Thymus (tissue), 11 donors: ENCODE measurements around the gene TSHZ2. TPM values are rescaled to one million over a fixed set of nuclear protein-coding genes. Genes with fewer than 3 reads are reported as not detected.

Experiments
- DNase-seq, 9 donors: peaks; one replicate each; pipeline ENCODE4 v3.0.0-alpha.2; 2013; ENCODE audit warnings: low spot score in 9 of 9, low read depth in 6 of 9, missing footprints in 1 of 9
- H3K27ac ChIP-seq, 2 donors: one replicate each; pipeline ENCODE4 v1.5.1; 2013; ENCODE audit warnings: control low read depth in 1 of 2, low read depth in 1 of 2, low read length in 1 of 2, mild to moderate bottlenecking in 1 of 2, moderate library complexity in 1 of 2
- H3K27me3 ChIP-seq, 2 donors: one replicate each; pipeline ENCODE4 v1.5.1; 2013; ENCODE audit warnings: low read length in 1 of 2; ENCODE audit not compliant: control insufficient read depth in 2 of 2, insufficient read depth in 1 of 2
- H3K36me3 ChIP-seq, 2 donors: one replicate each; pipeline ENCODE4 v1.5.1; 2013; ENCODE audit warnings: low read length in 1 of 2, mild to moderate bottlenecking in 1 of 2, moderate library complexity in 1 of 2; ENCODE audit not compliant: control insufficient read depth in 2 of 2, insufficient read depth in 2 of 2
- H3K4me1 ChIP-seq, 2 donors: one replicate each; pipeline ENCODE4 v1.5.1; 2013; ENCODE audit warnings: low read length in 2 of 2; ENCODE audit not compliant: control insufficient read depth in 2 of 2, insufficient read depth in 2 of 2
- H3K4me3 ChIP-seq, 2 donors: one replicate each; pipeline ENCODE4 v1.5.1; 2013; ENCODE audit warnings: low read length in 2 of 2, control low read depth in 1 of 2, mild to moderate bottlenecking in 1 of 2
- H3K9me3 ChIP-seq, 2 donors: one replicate each; pipeline ENCODE4 v1.5.1; 2013; ENCODE audit warnings: low read length in 1 of 2, mild to moderate bottlenecking in 1 of 2; ENCODE audit not compliant: control insufficient read depth in 2 of 2, insufficient read depth in 1 of 2
- WGBS: extraction: QIAGEN DNeasy Blood & Tissue Kit; methylation state at CpG from one replicate; pipeline ENCODE4 v1.1.7; 2013; 5-methylcytosine and 5-hydroxymethylcytosine counted together
- polyA plus RNA-seq: library from polyadenylated mRNA; stranded (reverse); fragments of 200-250 nt; gene quantifications from one replicate; pipeline ENCODE4 v1.2.3, GENCODE V29; 2013
- total RNA-seq: library from RNA; stranded (reverse); fragments of 120-200 nt; gene quantifications from one replicate; pipeline ENCODE4 v1.2.4, GENCODE V29; 2013
- donor health status: healthy.

The TSHZ2 gene
- total and polyA plus RNA-seq, 2 donors = 1.4 to 2.4 TPM

- Histone ChIP-seq H3K4me3 (no peak overlapping the region), H3K9me3 (no peaks in the 10 kb centered on the region), H3K4me1 (no peaks in the 10 kb centered on the region), H3K36me3 (no peaks in the 10 kb centered on the region), H3K27ac (no peak overlapping the region), H3K27me3 (no peaks in the 10 kb centered on the region)
- 86% methylated on average over 11 of the region's 11 CpGs for whole genome bisulfite sequencing
- DNase-seq = peak in 8 of 9 donors; percentile 3 to 46 (median 13)
Measured at GRCh38 chr20:53157443-53158408, 185.6 kb downstream of the TSHZ2 start.

DNA sequence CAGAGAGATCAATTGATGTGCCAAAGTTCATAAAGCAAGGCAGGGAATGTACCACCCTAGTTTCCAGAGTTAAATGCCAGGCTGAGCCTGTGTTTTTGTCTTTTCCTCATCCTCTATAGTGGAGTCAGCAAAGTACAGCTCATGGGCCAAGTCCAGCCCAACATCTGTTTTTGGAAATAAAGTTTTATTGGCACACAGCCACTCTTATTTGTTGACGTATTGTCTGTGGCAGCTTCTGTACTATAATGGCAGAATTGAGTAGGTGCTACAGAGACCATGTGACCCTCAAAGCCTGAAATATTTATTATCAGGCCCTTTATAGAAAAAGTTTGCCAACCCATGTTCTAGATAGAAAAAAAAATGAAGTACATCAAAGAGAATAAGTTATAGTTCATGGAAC is 187.0 kb downstream of the TSHZ2 start:
- no peak for DNase-seq
- H3K4me3 ChIP-seq = no peak overlapping the region
- H3K27me3 ChIP-seq = no peaks in the 10 kb centered on the region
- no peaks in the 10 kb centered on the region for H3K9me3 ChIP-seq
- H3K36me3 ChIP-seq = no peaks in the 10 kb centered on the region
- H3K4me1 ChIP-seq = no peaks in the 10 kb centered on the region
- no peak overlapping the region for H3K27ac ChIP-seq
- 95% methylated on average over 1 of the region's 1 CpG for WGBS

- no peaks in the 10 kb centered on the region for H3K36me3 ChIP-seq
- 92% methylated on average over 3 of the region's 3 CpGs for WGBS
- no peak overlapping the region for H3K4me3 ChIP-seq
- no peak overlapping the region for H3K27ac ChIP-seq
- no peaks in the 10 kb centered on the region for H3K4me1 ChIP-seq
- no peak for DNase-seq
- no peaks in the 10 kb centered on the region for H3K27me3 ChIP-seq
- H3K9me3 ChIP-seq = no peaks in the 10 kb centered on the region
Measured at GRCh38 chr20:53161073-53161472, 188.9 kb downstream of the TSHZ2 start.

DNA sequence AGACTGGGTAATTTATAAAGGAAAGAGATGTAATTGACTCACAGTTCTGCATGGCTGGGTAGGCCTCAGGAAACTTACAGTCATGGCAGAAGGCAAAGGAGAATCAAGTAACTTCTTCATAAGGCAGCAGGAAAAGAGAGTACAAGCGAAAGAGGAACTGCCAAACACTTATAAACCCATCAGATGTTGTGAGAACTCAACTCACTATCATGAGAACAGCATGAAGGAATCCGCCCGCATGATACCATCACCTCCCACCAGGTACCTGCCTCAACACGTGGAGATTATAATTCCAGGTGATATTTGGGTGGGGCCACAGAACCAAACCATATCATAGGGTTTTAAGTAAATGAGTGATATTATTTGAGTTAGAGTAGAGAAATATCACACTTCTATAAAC is 189.3 kb downstream of the TSHZ2 start:
- no peaks in the 10 kb centered on the region for H3K9me3 ChIP-seq
- no peak for DNase-seq
- H3K36me3 ChIP-seq = no peaks in the 10 kb centered on the region
- no peak overlapping the region for H3K4me3 ChIP-seq
- H3K4me1 ChIP-seq = no peaks in the 10 kb centered on the region
- 88% methylated on average over 4 of the region's 4 CpGs for WGBS
- no peak overlapping the region for H3K27ac ChIP-seq
- no peaks in the 10 kb centered on the region for H3K27me3 ChIP-seq

DNA sequence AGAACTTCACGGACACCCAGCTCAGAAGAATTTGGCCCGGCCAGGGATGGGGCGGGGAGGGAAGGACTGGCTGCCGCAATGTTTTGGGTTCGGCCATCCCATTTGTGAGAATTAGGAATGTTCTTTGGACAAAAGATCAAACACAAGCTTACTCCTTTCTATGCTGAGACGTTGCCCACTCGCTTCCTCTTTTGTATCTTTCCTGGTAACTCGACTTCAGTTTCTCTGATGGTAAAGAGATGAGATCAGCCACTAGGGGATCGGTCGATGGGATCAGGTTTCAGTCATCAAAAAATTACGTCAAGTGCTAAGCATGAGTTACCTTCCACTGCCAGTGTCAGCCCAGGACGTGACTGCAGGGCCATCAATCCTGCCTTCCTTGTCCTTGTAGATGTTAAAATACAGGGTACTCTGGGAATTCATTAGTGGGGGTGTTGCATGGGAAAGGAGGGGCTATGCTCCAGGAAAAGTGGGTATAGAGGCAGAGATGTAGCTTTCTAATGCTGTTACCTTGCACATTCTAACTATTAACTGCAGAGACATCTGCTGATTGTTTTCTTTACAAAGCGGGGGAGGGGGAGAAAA is 190.2 kb downstream of the TSHZ2 start:
- DNase-seq = peak in 2 of 9 donors; percentile 2 to 7
- no peaks in the 10 kb centered on the region for H3K27me3 ChIP-seq

DNA sequence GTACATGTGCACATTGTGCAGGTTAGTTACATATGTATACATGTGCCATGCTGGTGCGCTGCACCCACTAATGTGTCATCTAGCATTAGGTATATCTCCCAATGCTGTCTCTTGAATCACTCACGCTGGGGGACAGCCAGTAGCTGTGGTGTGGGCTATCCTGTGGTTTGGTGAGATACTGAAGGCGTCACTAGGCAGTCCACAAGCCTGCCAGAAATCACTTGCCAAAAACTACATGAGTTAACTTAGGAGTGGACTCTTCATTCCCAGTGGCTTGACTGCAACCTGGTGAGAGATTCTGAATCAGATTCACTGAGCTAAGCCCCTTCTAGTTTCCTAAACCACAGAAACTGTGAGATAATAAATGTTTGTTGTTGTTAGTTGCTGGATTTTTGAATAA is 191.3 kb downstream of the TSHZ2 start:
- no peaks in the 10 kb centered on the region for H3K36me3 ChIP-seq
- no peak for DNase-seq
- no peaks in the 10 kb centered on the region for H3K4me1 ChIP-seq
- H3K9me3 ChIP-seq = no peaks in the 10 kb centered on the region
- no peaks in the 10 kb centered on the region for H3K27me3 ChIP-seq
- 88% methylated on average over 3 of the region's 3 CpGs for WGBS
- H3K27ac ChIP-seq = no peak overlapping the region
- H3K4me3 ChIP-seq = no peak overlapping the region

More for the DNA sequence above, 190.2 kb downstream of the TSHZ2 start:
- no peak overlapping the region for H3K27ac ChIP-seq
- H3K4me3 ChIP-seq = no peak overlapping the region
- H3K4me1 ChIP-seq = no peaks in the 10 kb centered on the region
- 39% methylated on average over 13 of the region's 13 CpGs for WGBS
- no peaks in the 10 kb centered on the region for H3K9me3 ChIP-seq
- no peaks in the 10 kb centered on the region for H3K36me3 ChIP-seq

DNA sequence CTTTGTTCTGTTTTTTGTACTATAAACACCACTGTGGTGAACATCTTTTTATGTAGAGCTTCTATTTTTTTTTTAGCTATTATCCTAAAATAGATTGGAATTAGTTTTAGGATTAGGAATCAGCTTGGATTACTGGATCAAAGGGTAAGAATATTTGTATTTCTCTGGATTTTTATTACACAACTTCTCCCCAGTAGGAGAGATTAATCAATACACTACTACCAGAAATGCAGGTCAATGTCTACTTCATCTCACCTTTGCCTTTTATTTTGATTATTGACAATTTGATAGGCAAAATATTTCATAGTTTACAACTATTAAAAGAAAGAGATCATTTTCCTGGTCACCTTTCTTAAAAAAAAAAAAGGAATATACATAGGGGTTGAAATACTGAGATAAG is 191.9 kb downstream of the TSHZ2 start:
- Histone ChIP-seq H3K9me3 (no peaks in the 10 kb centered on the region), H3K27ac (no peak overlapping the region), H3K4me3 (no peak overlapping the region)

GRCh38 chr20:53165452-53165851 is 193.3 kb downstream of the TSHZ2 start:
- no peak overlapping the region for H3K4me3 ChIP-seq
- H3K9me3 ChIP-seq = no peaks in the 10 kb centered on the region
- H3K36me3 ChIP-seq = no peaks in the 10 kb centered on the region
- no peaks in the 10 kb centered on the region for H3K4me1 ChIP-seq
- no peak overlapping the region for H3K27ac ChIP-seq
- WGBS = 90% methylated on average over 4 of the region's 4 CpGs
- DNase-seq = no peak
- no peaks in the 10 kb centered on the region for H3K27me3 ChIP-seq

More for the DNA sequence above, 191.9 kb downstream of the TSHZ2 start:
- DNase-seq = no peak
- Histone ChIP-seq H3K4me1 (no peaks in the 10 kb centered on the region), H3K36me3 (no peaks in the 10 kb centered on the region), H3K27me3 (no peaks in the 10 kb centered on the region)

- Histone ChIP-seq H3K27ac (no peak overlapping the region), H3K4me3 (no peak overlapping the region), H3K36me3 (no peaks in the 10 kb centered on the region), H3K9me3 (no peaks in the 10 kb centered on the region), H3K27me3 (no peaks in the 10 kb centered on the region), H3K4me1 (no peaks in the 10 kb centered on the region)
- DNase-seq = no peak
- 80% methylated on average over 1 of the region's 1 CpG for WGBS
Measured at GRCh38 chr20:53168491-53168890, 196.3 kb downstream of the TSHZ2 start.
